ENCODE measurements around the gene OR1N1. TPM values are rescaled to one million over a fixed set of nuclear protein-coding genes. Genes with fewer than 3 reads are reported as not detected.

The OR1N1 gene
- total RNA-seq, 2 experiments from 2014 or later, result not detected

- ChIA-PET POLR2A (no interaction called here), CTCF (no interaction called here)
These were observed 491 bp downstream of the OR1N1 start for GRCh38 chr9:122526602-122527001.

GRCh38 chr9:122519376-122519775, 7.7 kb downstream of the OR1N1 start:
- no peaks in the 10 kb centered on the region for H3K36me3 Mint-ChIP-seq (ENCODE audit: low read depth)
- H3K27me3 Mint-ChIP-seq, result peaks cover 14% of the 10 kb centered on the region
- no peak for ATAC-seq

More at GRCh38 chr9:122526602-122527001, 491 bp downstream of the OR1N1 start:
- Mint-ChIP-seq H3K27me3 (peaks cover 18% of the 10 kb centered on the region), H3K4me1 (peaks cover 5% of the 10 kb centered on the region), H3K27ac (no peak overlapping the region), H3K4me3 (no peak overlapping the region), H3K9me3 (ENCODE audit: low read depth) (no peaks in the 10 kb centered on the region), H3K36me3 (ENCODE audit: low read depth) (no peaks in the 10 kb centered on the region)
- ATAC-seq (peak; percentile 86), DNase-seq (peak; percentile 41)
- intact Hi-C loops (cut with DNase I, micrococcal nuclease), result no loop called here

GRCh38 chr9:122518841-122519240, 8.3 kb downstream of the OR1N1 start, which contains the start of gene OR1J4:
Gene OR1J4, plus strand, starts transcription at chr9:122519141. Its CDS starts 0 bp downstream, at chr9:122519141.
- CTCF ChIA-PET, result no interaction called here
- DNase-seq (no peak), ATAC-seq (no peak)
- Mint-ChIP-seq H3K4me3 (no peak within 1 kb of the TSS), H3K9me3 (ENCODE audit: low read depth) (no peaks in the 10 kb centered on the region), H3K27me3 (peaks cover 14% of the 10 kb centered on the region), H3K4me1 (no peaks in the 10 kb centered on the region), H3K36me3 (ENCODE audit: low read depth) (no peaks in the 10 kb centered on the region), H3K27ac (no peak within 1 kb of the TSS)
- intact Hi-C loops (cut with DNase I, micrococcal nuclease), result no loop called here
- POLR2A ChIA-PET, result no interaction called here

More at GRCh38 chr9:122519376-122519775, 7.7 kb downstream of the OR1N1 start:
- Mint-ChIP-seq H3K4me1 (no peaks in the 10 kb centered on the region), H3K4me3 (no peak overlapping the region), H3K27ac (no peak overlapping the region), H3K9me3 (ENCODE audit: low read depth) (no peaks in the 10 kb centered on the region)
- CTCF ChIA-PET, result no interaction called here
- intact Hi-C loops (cut with DNase I, micrococcal nuclease), result no loop called here
- POLR2A ChIA-PET, result no interaction called here
- no peak for DNase-seq

- Mint-ChIP-seq H3K9me3 (ENCODE audit: low read depth) (no peaks in the 10 kb centered on the region), H3K4me1 (no peaks in the 10 kb centered on the region), H3K27ac (no peak overlapping the region), H3K4me3 (no peak overlapping the region), H3K36me3 (ENCODE audit: low read depth) (no peaks in the 10 kb centered on the region), H3K27me3 (peaks cover 12% of the 10 kb centered on the region)
- ChIA-PET CTCF (interaction anchor here (0.5 kb wide), 1 partner anchor 9 kb away, joined by 3 read pairs; no protein-coding TSS in a partner anchor), POLR2A (no interaction called here)
- DNase-seq (no peak), ATAC-seq (no peak)
- intact Hi-C loops (cut with DNase I, micrococcal nuclease), result no loop called here
These were observed 8.9 kb downstream of the OR1N1 start for GRCh38 chr9:122518226-122518625.

- Mint-ChIP-seq H3K27ac (no peak within 1 kb of the TSS), H3K4me3 (no peak within 1 kb of the TSS), H3K36me3 (ENCODE audit: low read depth) (no peaks in the 10 kb centered on the region), H3K27me3 (peaks cover 17% of the 10 kb centered on the region), H3K4me1 (no peaks in the 10 kb centered on the region), H3K9me3 (ENCODE audit: low read depth) (no peaks in the 10 kb centered on the region)
- POLR2A ChIA-PET, result no interaction called here
- ATAC-seq (no peak), DNase-seq (no peak)
- intact Hi-C loops (cut with DNase I, micrococcal nuclease), result no loop called here
- CTCF ChIA-PET, result no interaction called here
These were observed 16.6 kb downstream of the OR1N1 start, which contains the start of gene OR1J2 for GRCh38 chr9:122510502-122510901. Gene OR1J2, plus strand, starts transcription at chr9:122510802. Its CDS starts 0 bp downstream, at chr9:122510802.

- POLR2A ChIA-PET, result no interaction called here
- intact Hi-C loops (cut with DNase I, micrococcal nuclease), result no loop called here
These were observed 20.1 kb downstream of the OR1N1 start for GRCh38 chr9:122506964-122507363.

GRCh38 chr9:122498883-122499288, 28.2 kb downstream of the OR1N1 start:
- no peak overlapping the region for H3K27ac Mint-ChIP-seq
- intact Hi-C loops (cut with DNase I, micrococcal nuclease), result loop anchor here in 1 of 2 experiments (1.0 kb wide), 1 partner anchor 311 kb away; no protein-coding TSS in a partner anchor
- ATAC-seq, result peak; percentile 61
- peak; percentile 34 for DNase-seq
- peaks cover 47% of the 10 kb centered on the region for H3K27me3 Mint-ChIP-seq
- no peak overlapping the region for H3K4me3 Mint-ChIP-seq
- ChIA-PET CTCF (interaction anchor here (0.6 to 2.6 kb wide), 21 partner anchors 10 to 1200 kb away, joined by 3 to 13 read pairs (median 4); no protein-coding TSS in a partner anchor), POLR2A (no interaction called here)
- no peaks in the 10 kb centered on the region for H3K4me1 Mint-ChIP-seq
- H3K9me3 Mint-ChIP-seq (ENCODE audit: low read depth), result peaks cover 5% of the 10 kb centered on the region
- no peaks in the 10 kb centered on the region for H3K36me3 Mint-ChIP-seq (ENCODE audit: low read depth)

More at GRCh38 chr9:122506964-122507363, 20.1 kb downstream of the OR1N1 start:
- Mint-ChIP-seq H3K36me3 (ENCODE audit: low read depth) (no peaks in the 10 kb centered on the region), H3K27ac (no peak overlapping the region), H3K9me3 (ENCODE audit: low read depth) (no peaks in the 10 kb centered on the region), H3K27me3 (peaks cover 19% of the 10 kb centered on the region), H3K4me3 (no peak overlapping the region), H3K4me1 (no peaks in the 10 kb centered on the region)
- CTCF ChIA-PET, result no interaction called here
- ATAC-seq (no peak), DNase-seq (no peak)

- Mint-ChIP-seq H3K9me3 (ENCODE audit: low read depth) (no peaks in the 10 kb centered on the region), H3K4me3 (no peak overlapping the region), H3K27me3 (peaks cover 19% of the 10 kb centered on the region), H3K27ac (no peak overlapping the region), H3K4me1 (no peaks in the 10 kb centered on the region), H3K36me3 (ENCODE audit: low read depth) (no peaks in the 10 kb centered on the region)
- no peak for ATAC-seq
- POLR2A ChIA-PET, result no interaction called here
- CTCF ChIA-PET, result interaction anchor here (0.7 to 1.3 kb wide), 2 partner anchors 20 to 206 kb away, joined by 3 to 6 read pairs; no protein-coding TSS in a partner anchor
- no peak for DNase-seq
- intact Hi-C loops (cut with DNase I, micrococcal nuclease), result no loop called here
These were observed 48.0 kb downstream of the OR1N1 start for GRCh38 chr9:122479062-122479461.

GRCh38 chr9:122477826-122478225, 49.3 kb downstream of the OR1N1 start, which contains the start of gene OR1J1:
Gene OR1J1, minus strand, starts transcription at chr9:122477926. Its CDS starts 0 bp downstream, at chr9:122477926.
- Mint-ChIP-seq H3K36me3 (ENCODE audit: low read depth) (no peaks in the 10 kb centered on the region), H3K9me3 (ENCODE audit: low read depth) (no peaks in the 10 kb centered on the region), H3K4me3 (no peak within 1 kb of the TSS), H3K27ac (no peak within 1 kb of the TSS), H3K4me1 (no peaks in the 10 kb centered on the region), H3K27me3 (peaks cover 19% of the 10 kb centered on the region)
- DNase-seq, result no peak
- ChIA-PET POLR2A (no interaction called here), CTCF (interaction anchor here (1.0 kb wide), 1 partner anchor 12 kb away, joined by 3 read pairs; no protein-coding TSS in a partner anchor)
- no peak for ATAC-seq
- intact Hi-C loops (cut with DNase I, micrococcal nuclease), result no loop called here

- ChIA-PET POLR2A (no interaction called here), CTCF (interaction anchor here (1.0 kb wide), 1 partner anchor 12 kb away, joined by 3 read pairs; no protein-coding TSS in a partner anchor)
- ATAC-seq, result peak; percentile 80
- Mint-ChIP-seq H3K36me3 (ENCODE audit: low read depth) (no peaks in the 10 kb centered on the region), H3K27me3 (peaks cover 17% of the 10 kb centered on the region), H3K27ac (no peak overlapping the region), H3K4me3 (no peak overlapping the region), H3K9me3 (ENCODE audit: low read depth) (no peaks in the 10 kb centered on the region), H3K4me1 (no peaks in the 10 kb centered on the region)
- DNase-seq, result peak; percentile 22
- intact Hi-C loops (cut with DNase I, micrococcal nuclease), result no loop called here
These were observed 49.7 kb downstream of the OR1N1 start for GRCh38 chr9:122477346-122477745.
